Measurements from ENCODE around the gene BIN1. TPM values are rescaled to one million over a fixed set of nuclear protein-coding genes. Genes with fewer than 3 reads are reported as not detected.

BIN1 gene
- total RNA-seq, 1 experiment from 2014 or later, result 31.8 TPM

GRCh38 chr2:127054996-127055785 is 51.8 kb downstream of the BIN1 start:
- BruUV-seq (replicated peaks), result no TSS peak
- H3K4me2 ChIP-seq (ENCODE audit: low read length), result no peak overlapping the region
- H3K4me3 ChIP-seq (replicated peaks in 1 of 2; ENCODE audit: low read depth in 1 of 2, low read length in 2 of 2), result no peak overlapping the region
- ChIA-PET POLR2A (no interaction called here), CTCF (no interaction called here), RAD21 (ENCODE audit: low non-redundant PET in 1 of 2, low total read pairs in 2 of 2, uncharacterized antibody in 2 of 2, unreplicated experiment in 2 of 2) (no interaction called here)
- DNase-seq (ENCODE audit: low read depth, low spot score) (no peak), ATAC-seq (no peak)
- H3K36me3 ChIP-seq (ENCODE audit: control insufficient read depth in 1 of 2, insufficient read depth in 2 of 2, low read length in 2 of 2), result no peaks in the 10 kb centered on the region
- H3K4me1 ChIP-seq (ENCODE audit: control insufficient read depth in 1 of 2, insufficient read depth in 2 of 2, low read length in 2 of 2), result peaks cover 0 to 18% of the 10 kb centered on the region in 2 experiments; a peak in 2 of 4 replicates
- no peaks in the 10 kb centered on the region for H3K79me2 ChIP-seq (ENCODE audit: insufficient read depth, low read length)
- no peak overlapping the region for H2AFZ ChIP-seq (ENCODE audit: low read depth, low read length, poor library complexity, severe bottlenecking)
- H3K9me2 ChIP-seq (ENCODE audit: insufficient read depth), result no peaks in the 10 kb centered on the region
- intact Hi-C loops (cut with micrococcal nuclease), result no loop called here
- no peaks in the 10 kb centered on the region for H3K9me3 ChIP-seq (ENCODE audit: control insufficient read depth in 1 of 2, insufficient read depth in 1 of 2, low read depth in 1 of 2, low read length in 2 of 2)
- H4K20me1 ChIP-seq (ENCODE audit: insufficient read depth), result no peaks in the 10 kb centered on the region
- H3K27me3 ChIP-seq (ENCODE audit: insufficient read depth, low read length), result no peaks in the 10 kb centered on the region
- TF ChIP-seq SIN3A (IDR thresholded peaks at IDR 0.05; ENCODE audit: low read depth) (no peak), CEBPB (IDR thresholded peaks at IDR 0.05; ENCODE audit: low read depth) (no peak), EZH2phosphoT487 (IDR thresholded peaks at IDR 0.05; ENCODE audit: borderline replicate concordance) (no peak), POLR2A (IDR thresholded peaks at IDR 0.05; ENCODE audit: borderline replicate concordance, extremely low read depth, insufficient read depth, insufficient read length) (no peak), CBX3 (IDR thresholded peaks at IDR 0.05; ENCODE audit: low read depth) (no peak), SRF (IDR thresholded peaks at IDR 0.05; ENCODE audit: low read depth) (no peak), ELF1 (IDR thresholded peaks at IDR 0.05; ENCODE audit: borderline replicate concordance, low read depth) (no peak), FOSL1 (IDR thresholded peaks at IDR 0.05; ENCODE audit: low read depth) (no peak), ZBTB33 (IDR thresholded peaks at IDR 0.05; ENCODE audit: extremely low read depth, insufficient replicate concordance, low read length) (no peak)
- no peak overlapping the region for H3K9ac ChIP-seq (ENCODE audit: low read length)
- no peak overlapping the region for H3K27ac ChIP-seq (ENCODE audit: low read depth, low read length)
